ENCODE measurements around the gene PRKCA.

Gene PRKCA

GRCh38 chr17:66496306-66496705 is 193.9 kb downstream of the PRKCA start:
- Histone ChIP-seq H3K27ac (ENCODE audit: low read depth, low read length) (no peak overlapping the region), H3K4me3 (ENCODE audit: low read depth, low read length) (no peak overlapping the region), H3K4me1 (ENCODE audit: control insufficient read depth, insufficient read depth, low read length, unreplicated experiment) (peaks cover 37% of the 10 kb centered on the region), H2AFZ (ENCODE audit: low read length, unreplicated experiment) (no peak overlapping the region), H3K79me2 (ENCODE audit: control insufficient read depth, insufficient read depth, low read length, unreplicated experiment) (peaks cover 60% of the 10 kb centered on the region), H3K36me3 (ENCODE audit: insufficient read depth, low read length) (0 out of 2 replicates have a peak, but pooled peaks cover 3% of the 10 kb centered on the region), H3K27me3 (ENCODE audit: insufficient read depth, low read length) (no peaks in the 10 kb centered on the region)

DNA sequence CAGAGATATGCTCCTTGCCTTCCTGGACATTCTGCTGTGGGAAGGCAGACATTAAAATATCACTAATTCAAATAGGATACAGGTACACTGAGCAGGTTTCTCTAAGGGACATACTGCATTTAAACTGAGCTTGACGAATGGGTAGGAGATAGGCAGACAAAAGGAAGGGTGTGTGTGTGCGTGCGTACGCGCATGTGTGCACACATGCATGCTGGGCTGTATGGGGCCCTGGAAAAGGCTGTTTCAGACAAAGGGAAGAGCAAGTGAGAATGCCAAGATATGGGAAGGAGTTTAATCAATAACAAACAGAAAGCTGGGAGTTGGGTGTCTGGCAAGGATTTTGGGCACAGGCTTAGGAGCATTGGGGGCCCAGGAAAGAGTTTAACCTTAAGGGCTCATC is 196.2 kb downstream of the PRKCA start:
- Histone ChIP-seq H3K27me3 (ENCODE audit: insufficient read depth, low read length) (no peaks in the 10 kb centered on the region), H3K79me2 (ENCODE audit: control insufficient read depth, insufficient read depth, low read length, unreplicated experiment) (peaks cover 67% of the 10 kb centered on the region), H2AFZ (ENCODE audit: low read length, unreplicated experiment) (no peak overlapping the region), H3K27ac (ENCODE audit: low read depth, low read length) (no peak overlapping the region), H3K4me1 (ENCODE audit: control insufficient read depth, insufficient read depth, low read length, unreplicated experiment) (peaks cover 23% of the 10 kb centered on the region), H3K4me3 (ENCODE audit: low read depth, low read length) (no peak overlapping the region), H3K36me3 (ENCODE audit: insufficient read depth, low read length) (0 out of 2 replicates have a peak, but pooled peaks cover 3% of the 10 kb centered on the region)

DNA sequence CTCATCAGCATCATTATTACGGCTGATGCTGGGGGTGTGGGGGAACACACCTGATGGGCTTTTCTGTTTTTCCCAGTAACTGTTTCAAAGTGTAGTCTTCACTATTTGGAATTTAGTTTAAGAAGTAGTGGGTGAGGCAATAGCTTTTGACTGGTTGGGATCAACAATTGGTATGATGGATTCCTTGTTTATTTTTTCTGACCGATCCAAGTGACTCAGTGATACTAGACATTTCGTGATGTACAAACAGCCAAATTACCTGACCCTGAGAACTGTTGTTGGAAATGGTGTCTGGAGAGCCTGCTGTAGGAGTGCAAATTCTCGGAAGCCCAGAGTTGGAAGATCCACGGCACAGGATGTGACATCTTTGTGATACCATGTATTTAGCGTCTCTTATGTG is 204.2 kb downstream of the PRKCA start:
- peaks cover 59% of the 10 kb centered on the region for H3K4me1 ChIP-seq (ENCODE audit: control insufficient read depth, insufficient read depth, low read length, unreplicated experiment)

DNA sequence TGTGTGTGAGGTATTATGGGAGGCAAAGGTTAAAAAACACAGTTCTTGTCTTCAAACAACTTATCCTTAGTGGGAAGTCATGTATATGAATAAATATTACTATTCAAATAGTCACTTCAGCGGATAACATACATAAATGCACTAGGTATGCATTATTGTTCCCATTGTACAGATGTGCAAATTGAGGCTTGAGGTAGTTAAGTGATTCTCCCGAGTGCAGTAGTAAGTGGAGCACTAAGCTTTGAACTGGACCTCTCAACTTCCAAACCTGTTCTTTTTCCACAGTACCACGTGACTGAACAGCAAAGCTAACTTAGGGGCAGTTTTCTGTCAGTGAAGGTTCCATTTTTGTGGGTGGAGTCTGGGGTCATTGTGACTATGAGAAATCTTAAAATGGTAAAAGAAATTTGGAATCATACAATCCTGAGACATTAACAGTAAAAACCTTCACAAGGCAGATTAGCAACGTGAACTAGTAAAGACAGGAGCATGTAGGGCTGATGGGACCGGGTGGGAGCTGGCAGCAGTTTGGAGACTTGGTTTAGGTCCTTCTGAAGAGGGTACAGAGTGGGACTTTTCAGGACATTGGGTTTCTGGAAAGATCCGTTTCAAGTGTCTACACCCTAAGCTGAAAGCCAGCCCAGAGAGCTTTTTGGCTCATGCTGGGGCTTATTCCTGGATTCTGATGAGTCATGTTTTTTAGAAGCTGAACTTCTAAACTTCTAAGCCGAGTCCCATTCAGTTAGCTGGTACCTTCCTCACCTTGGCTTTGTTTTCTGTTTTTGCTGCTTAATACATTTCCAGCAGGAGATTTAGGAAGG is 204.9 kb downstream of the PRKCA start:
- Histone ChIP-seq H3K27me3 (ENCODE audit: insufficient read depth, low read length) (no peaks in the 10 kb centered on the region), H3K79me2 (ENCODE audit: control insufficient read depth, insufficient read depth, low read length, unreplicated experiment) (peaks cover 70% of the 10 kb centered on the region), H3K4me3 (ENCODE audit: low read depth, low read length) (peak overlapping the region; percentile 32; the same call in 1 of the 2 replicates), H3K4me1 (ENCODE audit: control insufficient read depth, insufficient read depth, low read length, unreplicated experiment) (peaks cover 59% of the 10 kb centered on the region), H3K36me3 (ENCODE audit: insufficient read depth, low read length) (no peaks in the 10 kb centered on the region), H3K27ac (ENCODE audit: low read depth, low read length) (peak overlapping the region; percentile 92), H2AFZ (ENCODE audit: low read length, unreplicated experiment) (no peak overlapping the region)

More for the DNA sequence above, 204.2 kb downstream of the PRKCA start:
- Histone ChIP-seq H3K36me3 (ENCODE audit: insufficient read depth, low read length) (no peaks in the 10 kb centered on the region), H3K4me3 (ENCODE audit: low read depth, low read length) (no peak overlapping the region), H3K27ac (ENCODE audit: low read depth, low read length) (peak overlapping the region; percentile 92), H3K27me3 (ENCODE audit: insufficient read depth, low read length) (no peaks in the 10 kb centered on the region), H2AFZ (ENCODE audit: low read length, unreplicated experiment) (no peak overlapping the region), H3K79me2 (ENCODE audit: control insufficient read depth, insufficient read depth, low read length, unreplicated experiment) (peaks cover 69% of the 10 kb centered on the region)

- H3K79me2 ChIP-seq (ENCODE audit: control insufficient read depth, insufficient read depth, low read length, unreplicated experiment) = peaks cover 74% of the 10 kb centered on the region
- H2AFZ ChIP-seq (ENCODE audit: low read length, unreplicated experiment) = no peak overlapping the region
- H3K4me3 ChIP-seq (ENCODE audit: low read depth, low read length) = peak overlapping the region; percentile 32; the same call in 1 of the 2 replicates
- peak overlapping the region; percentile 92 for H3K27ac ChIP-seq (ENCODE audit: low read depth, low read length)
- no peaks in the 10 kb centered on the region for H3K36me3 ChIP-seq (ENCODE audit: insufficient read depth, low read length)
- H3K4me1 ChIP-seq (ENCODE audit: control insufficient read depth, insufficient read depth, low read length, unreplicated experiment) = peaks cover 55% of the 10 kb centered on the region
- H3K27me3 ChIP-seq (ENCODE audit: insufficient read depth, low read length) = no peaks in the 10 kb centered on the region
These were observed 205.8 kb downstream of the PRKCA start for GRCh38 chr17:66507982-66508760.

DNA sequence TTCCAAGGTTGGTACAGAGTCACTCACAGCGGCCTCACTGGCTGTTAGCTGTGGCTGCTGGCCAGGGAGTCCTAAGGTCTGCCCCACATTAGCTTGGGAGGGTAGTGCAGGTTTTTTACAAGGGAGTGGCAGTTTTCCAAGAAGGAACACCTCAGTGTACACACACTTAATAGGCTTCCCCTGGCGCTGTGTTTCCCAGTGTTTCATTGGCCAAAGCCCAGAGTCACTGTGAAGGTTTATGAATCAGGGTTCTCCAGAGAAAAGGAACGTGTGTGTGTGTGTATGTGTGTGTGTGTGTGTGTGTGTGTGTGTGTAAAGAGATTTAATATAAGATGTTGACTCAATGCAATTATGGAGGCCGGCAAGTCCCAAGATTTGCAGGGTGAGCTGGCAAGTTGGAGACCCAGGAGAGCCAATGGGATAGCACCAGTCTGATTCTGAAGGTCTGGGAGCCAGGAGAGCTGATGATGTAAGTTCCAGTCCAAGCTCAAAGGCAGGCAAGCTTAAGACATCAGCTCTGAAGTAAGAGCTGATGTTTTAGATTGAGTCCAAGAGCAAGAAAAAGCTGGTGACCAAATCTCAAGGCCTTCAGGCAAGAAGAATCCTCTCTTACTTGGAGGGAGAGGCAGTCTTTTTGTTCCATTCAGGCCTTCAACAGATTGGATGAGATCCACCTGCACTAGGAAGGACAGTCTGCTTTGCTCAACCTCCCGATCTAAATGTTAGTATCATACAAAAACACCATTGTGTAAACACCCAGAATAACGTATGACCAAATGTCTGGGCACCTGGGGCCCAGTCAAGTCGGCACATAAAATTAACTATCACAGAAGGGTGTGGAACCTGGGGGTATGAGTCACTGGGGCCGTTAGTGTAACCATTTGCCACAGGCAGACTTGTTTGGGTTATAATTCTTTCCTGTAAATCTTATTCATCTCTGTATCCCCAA is 206.8 kb downstream of the PRKCA start:
- peak overlapping the region; percentile 38; the same call in 1 of the 2 replicates for H3K4me3 ChIP-seq (ENCODE audit: low read depth, low read length)
- H3K36me3 ChIP-seq (ENCODE audit: insufficient read depth, low read length) = no peaks in the 10 kb centered on the region
- H3K79me2 ChIP-seq (ENCODE audit: control insufficient read depth, insufficient read depth, low read length, unreplicated experiment) = peaks cover 73% of the 10 kb centered on the region
- peaks cover 51% of the 10 kb centered on the region for H3K4me1 ChIP-seq (ENCODE audit: control insufficient read depth, insufficient read depth, low read length, unreplicated experiment)
- H3K27ac ChIP-seq (ENCODE audit: low read depth, low read length) = peak overlapping the region; percentile 92
- no peaks in the 10 kb centered on the region for H3K27me3 ChIP-seq (ENCODE audit: insufficient read depth, low read length)
- no peak overlapping the region for H2AFZ ChIP-seq (ENCODE audit: low read length, unreplicated experiment)

DNA sequence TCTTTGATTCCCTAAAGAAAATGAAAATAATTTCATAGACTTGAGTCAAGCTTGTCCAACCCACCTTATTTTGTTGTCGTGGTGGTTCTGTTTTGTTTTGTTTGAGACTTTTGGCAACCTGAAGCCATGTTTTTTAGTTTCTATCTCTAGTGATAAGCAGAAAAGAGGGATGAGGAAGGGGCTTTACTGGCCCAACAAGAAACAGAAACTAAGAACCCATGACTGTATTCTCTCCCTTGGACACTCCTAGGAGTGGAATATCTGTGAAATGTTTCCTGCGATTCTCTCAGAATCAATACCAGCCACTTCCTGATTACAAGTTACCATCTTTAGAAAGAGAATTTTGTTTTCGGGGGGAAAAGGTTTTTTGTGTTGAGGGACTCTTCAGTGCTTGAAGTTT is 207.5 kb downstream of the PRKCA start:
- Histone ChIP-seq H2AFZ (ENCODE audit: low read length, unreplicated experiment) (no peak overlapping the region), H3K27ac (ENCODE audit: low read depth, low read length) (peak overlapping the region; percentile 92), H3K36me3 (ENCODE audit: insufficient read depth, low read length) (peaks cover 3% of the 10 kb centered on the region; the same call in 1 of the 2 replicates), H3K4me3 (ENCODE audit: low read depth, low read length) (peak overlapping the region; percentile 38; the same call in 1 of the 2 replicates), H3K79me2 (ENCODE audit: control insufficient read depth, insufficient read depth, low read length, unreplicated experiment) (peaks cover 73% of the 10 kb centered on the region), H3K27me3 (ENCODE audit: insufficient read depth, low read length) (no peaks in the 10 kb centered on the region), H3K4me1 (ENCODE audit: control insufficient read depth, insufficient read depth, low read length, unreplicated experiment) (peaks cover 51% of the 10 kb centered on the region)

DNA sequence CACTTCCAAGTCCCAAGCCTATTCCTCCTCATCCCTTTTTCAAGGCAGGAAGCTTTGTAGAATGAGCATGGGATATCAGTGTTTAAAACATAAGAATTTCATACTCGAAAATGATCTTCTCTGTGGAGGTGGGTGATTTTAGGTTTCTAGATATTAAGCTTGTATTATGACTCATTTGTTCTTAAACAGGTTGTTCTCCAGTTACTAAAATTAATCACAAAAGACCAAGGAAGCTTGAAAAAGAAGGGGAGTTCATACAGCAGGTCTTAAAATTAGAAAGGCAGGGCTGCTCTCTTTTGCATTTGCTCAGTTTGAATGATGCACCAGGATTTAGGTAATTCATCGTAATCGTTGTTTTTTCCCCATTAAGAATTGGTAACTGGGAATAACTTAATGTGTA is 208.7 kb downstream of the PRKCA start:
- Histone ChIP-seq H3K36me3 (ENCODE audit: insufficient read depth, low read length) (peaks cover 3% of the 10 kb centered on the region; the same call in 1 of the 2 replicates), H3K4me1 (ENCODE audit: control insufficient read depth, insufficient read depth, low read length, unreplicated experiment) (peaks cover 51% of the 10 kb centered on the region), H3K27me3 (ENCODE audit: insufficient read depth, low read length) (no peaks in the 10 kb centered on the region), H3K79me2 (ENCODE audit: control insufficient read depth, insufficient read depth, low read length, unreplicated experiment) (peaks cover 68% of the 10 kb centered on the region), H3K27ac (ENCODE audit: low read depth, low read length) (no peak overlapping the region), H3K4me3 (ENCODE audit: low read depth, low read length) (no peak overlapping the region), H2AFZ (ENCODE audit: low read length, unreplicated experiment) (no peak overlapping the region)

DNA sequence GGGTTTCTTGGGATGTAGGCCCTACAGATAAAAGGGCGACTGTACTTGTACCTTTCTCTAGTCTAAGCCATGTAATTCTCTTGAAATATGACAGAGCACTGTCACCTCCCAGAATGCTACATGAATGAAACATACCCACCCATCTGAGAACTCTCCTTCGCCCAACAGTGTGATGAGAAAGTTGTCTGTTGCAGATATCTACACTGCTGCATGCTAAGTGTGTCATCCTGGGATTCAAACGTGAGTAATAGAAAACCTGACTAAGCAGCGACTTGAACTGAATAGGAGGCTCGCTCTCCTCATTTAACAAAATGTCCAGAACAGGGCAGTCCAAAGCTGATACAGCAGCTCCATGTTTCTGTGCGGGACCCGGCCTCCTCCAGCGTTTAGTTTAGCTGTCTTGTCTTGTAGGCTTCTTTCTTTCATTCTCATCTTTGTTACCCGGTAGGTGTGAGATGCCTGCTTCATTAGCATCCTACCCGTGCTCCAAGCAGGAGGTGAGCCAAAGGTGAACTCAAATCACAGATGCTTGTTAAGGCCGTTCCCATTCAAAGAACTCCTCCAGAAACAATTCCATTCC is 211.9 kb downstream of the PRKCA start:
- Histone ChIP-seq H3K27me3 (ENCODE audit: insufficient read depth, low read length) (no peaks in the 10 kb centered on the region), H3K36me3 (ENCODE audit: insufficient read depth, low read length) (peaks cover 3% of the 10 kb centered on the region; the same call in 1 of the 2 replicates), H3K27ac (ENCODE audit: low read depth, low read length) (no peak overlapping the region), H3K4me3 (ENCODE audit: low read depth, low read length) (no peak overlapping the region), H2AFZ (ENCODE audit: low read length, unreplicated experiment) (no peak overlapping the region), H3K4me1 (ENCODE audit: control insufficient read depth, insufficient read depth, low read length, unreplicated experiment) (peaks cover 21% of the 10 kb centered on the region), H3K79me2 (ENCODE audit: control insufficient read depth, insufficient read depth, low read length, unreplicated experiment) (peaks cover 57% of the 10 kb centered on the region)

All from ACC112 (cell line).